Brain microvascular endothelial cell (primary cell): ENCODE measurements around the gene HS2ST1.

Source experiments
- DNase-seq: peaks from one replicate; pipeline ENCODE4 v3.0.0-alpha.2; 2020
- H3K27ac ChIP-seq: fragments of 250-450 bp; sonication (Bioruptor Pico); 2 replicates; pipeline ENCODE4 v1.5.1; 2020; ENCODE audit warnings: mild to moderate bottlenecking, moderate library complexity
- H3K27me3 ChIP-seq: fragments of 250-450 bp; sonication (Bioruptor Pico); replicated peaks from 2 replicates; pipeline ENCODE4 v1.5.1; 2020; ENCODE audit warnings: mild to moderate bottlenecking
- H3K36me3 ChIP-seq: fragments of 250-450 bp; sonication (Bioruptor Pico); replicated peaks from 2 replicates; pipeline ENCODE4 v1.5.1; 2020; ENCODE audit warnings: mild to moderate bottlenecking
- H3K4me3 ChIP-seq: 2 replicates; pipeline ENCODE4 v1.5.1; 2011; ENCODE audit warnings: low read depth, mild to moderate bottlenecking, control low read depth, low read length, moderate library complexity
- CTCF ChIP-seq: IDR thresholded peaks from 2 replicates; pipeline ENCODE4 v1.5.1; 2011; ENCODE audit warnings: low read depth, mild to moderate bottlenecking, moderate library complexity, low read length, control low read depth, inconsistent platforms; ENCODE audit errors: missing control alignments
- in situ Hi-C: cut with HindIII; loops from 2 replicates; pipeline ENCODE4 v1.10.0; 2017; ENCODE audit warnings: low sequenced_read_pairs, low pct_ligation_motif_present

The HS2ST1 gene

GRCh38 chr1:86965012-86965826, 50.8 kb downstream of the HS2ST1 start:
- peak; percentile 42 for DNase-seq
- peak; percentile 83 for TF ChIP-seq CTCF
- H3K36me3 ChIP-seq = no peaks in the 10 kb centered on the region
- no peaks in the 10 kb centered on the region for H3K27me3 ChIP-seq
- in situ Hi-C loops = no loop called here
- no peak overlapping the region for H3K27ac ChIP-seq
- H3K4me3 ChIP-seq = no peak overlapping the region

GRCh38 chr1:86965827-86966182, 51.4 kb downstream of the HS2ST1 start:
- DNase-seq = no peak
- H3K27ac ChIP-seq = no peak overlapping the region
- no peaks in the 10 kb centered on the region for H3K27me3 ChIP-seq
- no peak overlapping the region for H3K4me3 ChIP-seq
- H3K36me3 ChIP-seq = no peaks in the 10 kb centered on the region
- TF ChIP-seq CTCF = no peak
- in situ Hi-C loops = no loop called here

- no peak overlapping the region for H3K27ac ChIP-seq
- no peak overlapping the region for H3K4me3 ChIP-seq
- no peaks in the 10 kb centered on the region for H3K27me3 ChIP-seq
- no peaks in the 10 kb centered on the region for H3K36me3 ChIP-seq
- DNase-seq = no peak
- TF ChIP-seq CTCF = no peak
- in situ Hi-C loops = no loop called here
These were observed 56.5 kb downstream of the HS2ST1 start for GRCh38 chr1:86970938-86971337.

- in situ Hi-C loops = no loop called here
- Histone ChIP-seq H3K27me3 (no peaks in the 10 kb centered on the region), H3K4me3 (no peak overlapping the region), H3K36me3 (no peaks in the 10 kb centered on the region), H3K27ac (no peak overlapping the region)
- TF ChIP-seq CTCF = no peak
- no peak for DNase-seq
These were observed 57.3 kb downstream of the HS2ST1 start for GRCh38 chr1:86971778-86972177.

- in situ Hi-C loops = no loop called here
- H3K27ac ChIP-seq = no peak overlapping the region
- no peak for TF ChIP-seq CTCF
- DNase-seq = no peak
- no peak overlapping the region for H3K4me3 ChIP-seq
- H3K27me3 ChIP-seq = no peaks in the 10 kb centered on the region
- H3K36me3 ChIP-seq = no peaks in the 10 kb centered on the region
These were observed 57.8 kb downstream of the HS2ST1 start for GRCh38 chr1:86972262-86972661.
